Trophoblast cell (in vitro differentiated cells and primary cell): ENCODE data around the gene GPR156.

ENCODE experiments used
- DNase-seq, 2 donors: peaks; one replicate each; pipeline ENCODE4 v3.0.0-alpha.2; 2016
- H2AFZ ChIP-seq: 2 replicates; pipeline ENCODE4 v1.6.1; 2013; ENCODE audit warnings: low read length, moderate library complexity, mild to moderate bottlenecking; ENCODE audit not compliant: insufficient read depth, poor library complexity
- H2AK5ac ChIP-seq: 2 replicates; pipeline ENCODE4 v1.6.1; 2013; ENCODE audit warnings: mild to moderate bottlenecking, low read length
- H2BK120ac ChIP-seq: 2 replicates; pipeline ENCODE4 v1.6.1; 2013; ENCODE audit warnings: low read length, mild to moderate bottlenecking, moderate library complexity; ENCODE audit not compliant: insufficient read depth, poor library complexity
- H2BK12ac ChIP-seq: 2 replicates; pipeline ENCODE4 v1.6.1; 2013; ENCODE audit warnings: mild to moderate bottlenecking, low read length, moderate library complexity
- H2BK5ac ChIP-seq: 2 replicates; pipeline ENCODE4 v1.6.1; 2013; ENCODE audit warnings: low read length, low read depth, moderate library complexity, mild to moderate bottlenecking; ENCODE audit not compliant: poor library complexity
- H3K14ac ChIP-seq: 2 replicates; pipeline ENCODE4 v1.6.1; 2013; ENCODE audit warnings: mild to moderate bottlenecking, low read length
- H3K18ac ChIP-seq: 2 replicates; pipeline ENCODE4 v1.6.1; 2013; ENCODE audit warnings: mild to moderate bottlenecking, low read length
- H3K23ac ChIP-seq: 2 replicates; pipeline ENCODE4 v1.6.1; 2013; ENCODE audit warnings: low read length
- H3K27ac ChIP-seq: 2 replicates; pipeline ENCODE4 v1.5.1; 2013; ENCODE audit warnings: low read depth, mild to moderate bottlenecking, inconsistent platforms, low read length, moderate library complexity
- H3K27me3 ChIP-seq: 2 replicates; pipeline ENCODE4 v1.6.1; 2013; ENCODE audit warnings: inconsistent platforms, mild to moderate bottlenecking, low read length, moderate library complexity; ENCODE audit not compliant: insufficient read depth
- H3K36me3 ChIP-seq, 2 experiments: 1 replicate in 1 of 2; 2 replicates in 1 of 2; pipeline ENCODE4 v1.6.1; 2013; ENCODE audit warnings: low read length in 2 of 2, mild to moderate bottlenecking in 2 of 2, moderate library complexity in 1 of 2; ENCODE audit not compliant: insufficient read depth in 2 of 2, control insufficient read depth in 1 of 2
- H3K4ac ChIP-seq: 2 replicates; pipeline ENCODE4 v1.6.1; 2013; ENCODE audit warnings: low read depth, mild to moderate bottlenecking, low read length, moderate library complexity
- H3K4me1 ChIP-seq, 2 experiments: 1 replicate in 1 of 2; 2 replicates in 1 of 2; pipeline ENCODE4 v1.6.1; 2013; ENCODE audit warnings: low read length in 2 of 2, mild to moderate bottlenecking in 2 of 2, moderate library complexity in 1 of 2; ENCODE audit not compliant: insufficient read depth in 2 of 2, control insufficient read depth in 1 of 2
- H3K4me2 ChIP-seq: 2 replicates; pipeline ENCODE4 v1.6.1; 2013; ENCODE audit warnings: inconsistent platforms, mild to moderate bottlenecking, low read length, moderate library complexity
- H3K4me3 ChIP-seq: 2 replicates; pipeline ENCODE4 v1.5.1; 2013; ENCODE audit warnings: mild to moderate bottlenecking, low read depth, low read length, inconsistent platforms
- H3K79me1 ChIP-seq: one replicate; pipeline ENCODE4 v1.6.1; 2013; ENCODE audit warnings: low read length
- H3K79me2 ChIP-seq: 2 replicates; pipeline ENCODE4 v1.6.1; 2013; ENCODE audit warnings: low read length, mild to moderate bottlenecking; ENCODE audit not compliant: control insufficient read depth, insufficient read depth, poor library complexity
- H3K9ac ChIP-seq: 2 replicates; pipeline ENCODE4 v1.6.1; 2013; ENCODE audit warnings: mild to moderate bottlenecking, low read length
- H3K9me3 ChIP-seq: 2 replicates; pipeline ENCODE4 v1.6.1; 2013; ENCODE audit warnings: low read depth, mild to moderate bottlenecking, control low read depth, inconsistent platforms, low read length; ENCODE audit not compliant: insufficient read depth
- H4K12ac ChIP-seq: 2 replicates; pipeline ENCODE4 v1.6.1; 2013; ENCODE audit warnings: low read depth, mild to moderate bottlenecking, low read length, moderate library complexity
- H4K8ac ChIP-seq: 2 replicates; pipeline ENCODE4 v1.6.1; 2013; ENCODE audit warnings: low read depth, mild to moderate bottlenecking, low read length, moderate library complexity
- H4K91ac ChIP-seq: one replicate; pipeline ENCODE4 v1.6.1; 2013; ENCODE audit warnings: low read depth, mild to moderate bottlenecking, low read length, moderate library complexity
- WGBS: extraction: QIAGEN DNeasy Blood & Tissue Kit; methylation state at CpG from one replicate; pipeline ENCODE4 v1.1.7; 2013; ENCODE audit warnings: missing lambda C conversion rate; ENCODE audit not compliant: insufficient read length, insufficient coverage; ENCODE audit errors: extremely low coverage; 5-methylcytosine and 5-hydroxymethylcytosine counted together

GPR156 gene

GRCh38 chr3:120174811-120175539 is 110.0 kb downstream of the GPR156 start:
- Histone ChIP-seq H3K18ac (peak overlapping the region; percentile 15), H3K4me3 (no peak overlapping the region), H3K14ac (peak overlapping the region; percentile 38), H2AK5ac (no peak overlapping the region), H3K9me3 (no peaks in the 10 kb centered on the region), H3K36me3 (no peaks in the 10 kb centered on the region), H2BK5ac (peak overlapping the region; percentile 13), H3K23ac (no peak overlapping the region), H3K4me2 (no peak overlapping the region), H3K4me1 (peaks cover 16 to 18% of the 10 kb centered on the region in 2 experiments), H3K27ac (peak overlapping the region; percentile 28), H4K91ac (peak overlapping the region; percentile 60), H2BK12ac (peak overlapping the region; percentile 31), H3K79me2 (peaks cover 2% of the 10 kb centered on the region), H3K4ac (no peak overlapping the region), H3K27me3 (no peaks in the 10 kb centered on the region), H3K9ac (no peak overlapping the region), H4K12ac (no peak overlapping the region), H2BK120ac (peak overlapping the region; percentile 36), H2AFZ (no peak overlapping the region), H3K79me1 (peaks cover 25% of the 10 kb centered on the region), H4K8ac (peak overlapping the region; percentile 3)
- DNase-seq = no peak
- WGBS = no CpG with 5 or more reads among the region's 3 CpGs

GRCh38 chr3:120173056-120173675 is 111.9 kb downstream of the GPR156 start:
- WGBS = no CpG with 5 or more reads among the region's 6 CpGs
- H3K27ac ChIP-seq = no peak overlapping the region
- DNase-seq = no peak
- H3K79me1 ChIP-seq = peaks cover 23% of the 10 kb centered on the region
- no peak overlapping the region for H4K91ac ChIP-seq
- H2BK120ac ChIP-seq = no peak overlapping the region
- no peak overlapping the region for H3K4ac ChIP-seq
- H3K9me3 ChIP-seq = no peaks in the 10 kb centered on the region
- H3K79me2 ChIP-seq = peaks cover 2% of the 10 kb centered on the region
- H2BK12ac ChIP-seq = peak overlapping the region; percentile 10
- H3K4me1 ChIP-seq = peaks cover 16 to 21% of the 10 kb centered on the region in 2 experiments
- H2BK5ac ChIP-seq = no peak overlapping the region
- H3K18ac ChIP-seq = no peak overlapping the region
- H3K9ac ChIP-seq = no peak overlapping the region
- no peak overlapping the region for H2AK5ac ChIP-seq
- H3K4me3 ChIP-seq = no peak overlapping the region
- no peak overlapping the region for H3K4me2 ChIP-seq
- H3K23ac ChIP-seq = no peak overlapping the region
- H3K14ac ChIP-seq = no peak overlapping the region
- H3K27me3 ChIP-seq = no peaks in the 10 kb centered on the region
- no peak overlapping the region for H2AFZ ChIP-seq
- H3K36me3 ChIP-seq = no peaks in the 10 kb centered on the region
- H4K12ac ChIP-seq = no peak overlapping the region
- H4K8ac ChIP-seq = no peak overlapping the region

- no peak for DNase-seq
- Histone ChIP-seq H3K4me3 (no peak overlapping the region), H3K4me2 (no peak overlapping the region), H2AK5ac (no peak overlapping the region), H3K4me1 (peaks cover 18 to 20% of the 10 kb centered on the region in 2 experiments), H3K23ac (no peak overlapping the region), H4K12ac (no peak overlapping the region), H3K9me3 (no peaks in the 10 kb centered on the region), H3K18ac (no peak overlapping the region), H4K91ac (no peak overlapping the region), H2AFZ (no peak overlapping the region), H4K8ac (no peak overlapping the region), H2BK120ac (no peak overlapping the region), H3K27ac (no peak overlapping the region), H3K27me3 (no peaks in the 10 kb centered on the region), H2BK5ac (no peak overlapping the region), H3K79me1 (peaks cover 24% of the 10 kb centered on the region), H3K9ac (no peak overlapping the region), H3K79me2 (peaks cover 2% of the 10 kb centered on the region), H2BK12ac (no peak overlapping the region), H3K14ac (no peak overlapping the region), H3K36me3 (no peaks in the 10 kb centered on the region), H3K4ac (no peak overlapping the region)
- WGBS = no CpG with 5 or more reads among the region's 6 CpGs
Measured at GRCh38 chr3:120172070-120172469, 113.0 kb downstream of the GPR156 start.

GRCh38 chr3:120171134-120171873 is 113.7 kb downstream of the GPR156 start:
- no peaks in the 10 kb centered on the region for H3K79me2 ChIP-seq
- H2AK5ac ChIP-seq = no peak overlapping the region
- no peak overlapping the region for H3K27ac ChIP-seq
- no peak overlapping the region for H2BK120ac ChIP-seq
- no peaks in the 10 kb centered on the region for H3K9me3 ChIP-seq
- H4K8ac ChIP-seq = no peak overlapping the region
- H4K91ac ChIP-seq = peak overlapping the region; percentile 25
- H2BK5ac ChIP-seq = no peak overlapping the region
- no peak overlapping the region for H3K4me2 ChIP-seq
- H3K18ac ChIP-seq = no peak overlapping the region
- WGBS = no CpG with 5 or more reads among the region's 8 CpGs
- no peak overlapping the region for H3K23ac ChIP-seq
- H3K14ac ChIP-seq = no peak overlapping the region
- no peak for DNase-seq
- no peak overlapping the region for H3K9ac ChIP-seq
- no peak overlapping the region for H2BK12ac ChIP-seq
- H2AFZ ChIP-seq = no peak overlapping the region
- H4K12ac ChIP-seq = no peak overlapping the region
- peaks cover 18% of the 10 kb centered on the region for H3K79me1 ChIP-seq
- no peaks in the 10 kb centered on the region for H3K36me3 ChIP-seq
- H3K4ac ChIP-seq = no peak overlapping the region
- no peaks in the 10 kb centered on the region for H3K27me3 ChIP-seq
- H3K4me3 ChIP-seq = no peak overlapping the region
- peaks cover 13 to 18% of the 10 kb centered on the region in 2 experiments for H3K4me1 ChIP-seq
